Stimulated activated CD4-positive, alpha-beta T cell treated with anti-CD3 and anti-CD28 coated beads, Interleukin-1b, Interleukin-23, amount 100 ng/mL, for 48 hours (primary cell): ENCODE results near the gene MDC1.
"Not testable (repeated sequence)": the region's sequence is repeated elsewhere in the genome, so short reads cannot be mapped to it uniquely, and the experiment has no call there.

Experiments
- DNase-seq: peaks from one replicate; pipeline ENCODE4 v3.0.0-alpha.2; 2020

MDC1 gene

GRCh38 chr6:30717129-30717844, at the start of gene MDC1:
Gene MDC1, minus strand, starts transcription at chr6:30717281. Its CDS starts 2,106 bp downstream, at chr6:30715175.
- DNase-seq: peak; percentile 100

GRCh38 chr6:30766461-30767157, 49.5 kb upstream of the MDC1 start:
- DNase-seq: no peak

- DNase-seq: not testable (repeated sequence)
Observed at GRCh38 chr6:30765495-30765894, 48.4 kb upstream of the MDC1 start.

GRCh38 chr6:30764490-30765043, 47.5 kb upstream of the MDC1 start:
- not testable (repeated sequence) for DNase-seq

DNA sequence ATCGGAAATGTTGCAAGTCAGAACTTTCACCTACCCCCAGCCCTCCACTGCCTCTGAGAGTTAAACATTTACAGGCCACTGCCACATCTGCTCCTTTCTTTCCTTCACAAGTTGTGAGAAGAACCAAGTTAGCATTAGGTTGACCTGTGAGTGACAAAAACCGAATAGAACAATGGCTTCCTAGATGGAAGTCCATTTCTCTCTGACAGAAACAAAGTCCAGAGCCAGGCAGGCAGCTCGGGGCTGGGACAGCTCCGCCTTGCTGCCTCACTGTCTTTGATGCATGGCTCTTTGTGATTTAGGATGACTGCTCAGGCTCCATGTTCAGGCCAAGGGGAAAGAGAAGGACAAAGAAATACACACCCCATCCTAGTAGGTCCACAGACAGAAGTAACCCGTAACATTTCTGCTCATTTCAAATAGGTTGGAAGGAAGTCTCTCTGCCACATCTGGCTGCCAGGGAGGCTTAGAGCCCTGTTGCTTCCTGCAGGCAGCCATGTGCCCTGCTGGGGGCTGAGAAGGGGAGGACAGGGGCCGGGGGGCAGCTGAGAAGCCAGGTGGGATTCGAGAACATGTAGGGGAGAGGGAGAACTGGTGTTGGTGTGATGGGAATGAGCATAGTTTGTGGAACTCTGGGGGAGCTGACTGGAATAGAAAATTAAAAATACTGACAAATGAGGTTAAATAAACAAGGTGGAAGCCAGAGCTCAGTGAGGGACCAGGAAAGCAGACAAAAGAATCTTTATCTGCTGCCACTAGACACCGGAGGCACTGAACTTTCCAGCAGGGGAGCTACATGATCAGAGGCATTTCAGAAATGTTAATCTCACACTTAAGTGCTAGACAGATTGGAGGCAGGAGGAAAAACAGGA, 46.8 kb upstream of the MDC1 start:
- no peak for DNase-seq

DNA sequence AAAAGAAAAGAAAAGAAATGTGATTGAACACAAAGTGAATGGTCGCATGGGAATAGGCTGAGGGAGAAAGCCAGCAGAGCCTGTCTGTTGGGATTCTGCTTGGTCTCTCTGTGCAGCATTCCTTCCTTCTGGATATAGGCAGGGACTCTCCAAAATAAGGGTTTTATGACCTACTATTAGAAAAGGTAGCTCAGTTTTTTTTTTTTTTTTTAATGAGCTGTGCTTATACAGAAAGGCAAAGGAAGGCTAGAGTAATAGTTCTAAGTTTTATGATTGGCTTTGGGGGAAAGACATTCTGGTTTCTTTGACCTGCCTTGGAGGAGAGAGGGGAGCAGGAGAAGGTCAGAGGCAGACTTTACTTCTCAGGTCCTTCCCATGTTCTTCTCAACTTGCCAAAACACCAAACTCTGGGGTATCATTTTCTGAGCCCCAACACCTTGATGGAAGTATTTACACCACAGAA, 46.1 kb upstream of the MDC1 start:
- no peak for DNase-seq

- DNase-seq: no peak
Observed at GRCh38 chr6:30761791-30762429, 44.8 kb upstream of the MDC1 start.

DNA sequence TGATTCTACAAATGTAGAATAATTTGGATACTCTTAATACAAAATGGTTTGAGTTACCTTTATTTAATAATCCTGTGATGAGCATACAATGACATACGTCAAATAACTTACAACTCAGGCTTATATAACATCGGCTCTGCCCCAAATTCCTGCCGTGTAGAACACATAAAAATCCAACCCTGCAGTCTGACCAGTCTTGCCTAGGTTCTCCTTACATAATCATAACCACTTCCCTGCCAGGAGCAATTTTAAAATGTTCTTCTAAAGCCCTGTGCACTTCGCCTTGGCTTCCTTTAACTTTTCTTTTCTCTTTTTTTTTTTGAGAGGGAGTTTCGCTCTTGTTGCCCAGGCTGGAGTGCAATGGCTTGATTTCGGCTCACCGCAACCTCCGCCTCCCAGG, 43.5 kb upstream of the MDC1 start:
- no peak for DNase-seq

- no peak for DNase-seq
Observed at GRCh38 chr6:30759575-30760239, 42.6 kb upstream of the MDC1 start.

- DNase-seq: no peak
Observed at GRCh38 chr6:30757261-30757904, 40.3 kb upstream of the MDC1 start.

- not testable (repeated sequence) for DNase-seq
Observed at GRCh38 chr6:30756405-30757003, 39.4 kb upstream of the MDC1 start.

- no peak for DNase-seq
Observed at GRCh38 chr6:30754631-30755030, 37.5 kb upstream of the MDC1 start.

- no peak for DNase-seq
Observed at GRCh38 chr6:30752157-30752927, 35.3 kb upstream of the MDC1 start.

DNA sequence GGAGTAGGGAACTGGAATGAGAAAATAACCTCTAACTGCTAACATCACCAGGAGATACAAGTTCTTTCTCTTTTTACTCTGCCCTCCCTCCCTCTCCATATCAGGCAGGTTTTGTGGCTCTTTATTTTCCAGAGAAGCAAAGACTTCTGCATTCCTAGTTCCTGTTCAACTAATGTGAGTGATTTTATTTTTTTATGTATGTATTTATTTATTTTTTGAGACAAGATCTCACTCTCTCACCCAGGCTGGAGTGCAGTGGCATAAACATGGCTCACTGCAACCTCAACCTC, 33.2 kb upstream of the MDC1 start:
- DNase-seq: no peak

- no peak for DNase-seq
Observed at GRCh38 chr6:30749554-30750378, 32.7 kb upstream of the MDC1 start.

DNA sequence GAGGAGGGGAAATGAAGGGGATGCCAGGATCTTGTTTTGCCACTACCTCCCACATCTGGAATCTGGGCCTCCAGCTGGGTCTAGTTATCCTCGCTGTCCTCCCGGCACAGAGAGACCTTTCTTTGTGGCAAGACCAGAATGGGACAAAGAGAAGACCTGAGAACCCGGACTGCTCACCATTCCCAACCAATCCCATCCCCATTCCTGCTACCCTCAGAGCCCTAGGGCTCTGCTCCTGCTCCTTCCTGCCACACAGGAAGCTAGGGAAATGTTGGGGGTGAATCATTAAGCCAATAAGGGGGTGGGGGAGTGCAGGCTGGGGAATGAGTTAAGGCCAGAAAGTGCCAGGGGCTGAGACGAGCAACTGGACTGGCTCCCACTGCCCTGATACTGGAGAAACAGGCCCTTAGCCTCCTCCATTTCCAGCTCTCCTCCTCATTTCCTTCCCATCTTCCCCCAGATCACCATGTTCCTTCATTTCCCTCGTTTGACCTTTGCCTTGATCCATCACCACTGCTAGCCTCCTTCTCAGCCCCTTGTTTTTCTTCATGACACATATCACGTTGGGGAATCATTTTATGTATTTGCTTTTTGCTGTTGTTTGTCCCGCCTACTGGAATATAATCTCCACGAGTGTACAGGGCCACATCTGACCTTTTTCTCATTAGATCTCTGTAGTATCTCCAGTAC, 31.9 kb upstream of the MDC1 start:
- DNase-seq: no peak

DNA sequence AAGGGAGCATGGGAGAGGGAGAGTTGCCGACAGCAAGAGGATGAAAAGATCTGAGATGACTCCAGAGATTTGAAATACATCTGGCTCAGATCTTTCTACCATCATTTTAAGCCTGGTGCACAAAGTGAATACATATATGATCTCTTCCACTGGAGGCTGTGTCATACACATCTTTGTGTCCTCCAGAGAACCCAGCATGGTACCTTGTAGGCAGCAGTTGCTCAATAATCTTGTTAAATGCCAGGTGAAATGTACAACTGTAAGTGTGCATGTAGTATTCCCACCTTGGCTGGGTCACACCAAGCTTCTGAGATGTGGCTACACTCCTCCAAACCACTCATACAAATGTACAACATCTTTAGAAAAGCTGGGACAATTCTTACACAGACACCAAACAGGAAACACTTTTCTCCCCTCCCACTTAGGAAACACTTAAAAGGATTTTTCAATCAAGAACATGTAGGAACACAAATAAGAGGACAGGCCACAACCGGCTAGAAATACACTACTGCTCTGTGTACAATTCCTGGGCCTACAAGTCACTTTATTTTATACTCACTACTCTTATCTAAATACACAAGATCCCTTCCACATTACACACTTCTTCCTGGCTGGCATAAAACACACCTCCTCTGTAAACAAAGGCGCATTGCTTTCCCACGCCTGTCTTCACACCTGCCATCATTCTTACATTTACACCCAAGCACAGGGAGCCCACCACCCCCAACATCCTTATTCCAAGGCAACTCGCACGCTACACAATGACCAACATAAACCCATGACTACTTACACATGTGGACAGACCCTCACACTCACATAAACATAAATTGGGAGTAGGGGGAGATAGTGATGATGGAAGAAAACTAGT, 31.1 kb upstream of the MDC1 start:
- DNase-seq: no peak

- no peak for DNase-seq
Observed at GRCh38 chr6:30747300-30747687, 30.2 kb upstream of the MDC1 start.
